Limb (tissue), 2 donors: ENCODE results near the gene OR14K1.
"Not testable (repeated sequence)": the region's sequence is repeated elsewhere in the genome, so short reads cannot be mapped to it uniquely, and the experiment has no call there.

Source experiments
- DNase-seq, 2 donors: peaks; one replicate each; pipeline ENCODE4 v3.0.0-alpha.2; 2016; ENCODE audit errors: extremely low spot score in 2 of 2

The OR14K1 gene, protein sequence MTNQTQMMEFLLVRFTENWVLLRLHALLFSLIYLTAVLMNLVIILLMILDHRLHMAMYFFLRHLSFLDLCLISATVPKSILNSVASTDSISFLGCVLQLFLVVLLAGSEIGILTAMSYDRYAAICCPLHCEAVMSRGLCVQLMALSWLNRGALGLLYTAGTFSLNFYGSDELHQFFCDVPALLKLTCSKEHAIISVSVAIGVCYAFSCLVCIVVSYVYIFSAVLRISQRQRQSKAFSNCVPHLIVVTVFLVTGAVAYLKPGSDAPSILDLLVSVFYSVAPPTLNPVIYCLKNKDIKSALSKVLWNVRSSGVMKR

DNA sequence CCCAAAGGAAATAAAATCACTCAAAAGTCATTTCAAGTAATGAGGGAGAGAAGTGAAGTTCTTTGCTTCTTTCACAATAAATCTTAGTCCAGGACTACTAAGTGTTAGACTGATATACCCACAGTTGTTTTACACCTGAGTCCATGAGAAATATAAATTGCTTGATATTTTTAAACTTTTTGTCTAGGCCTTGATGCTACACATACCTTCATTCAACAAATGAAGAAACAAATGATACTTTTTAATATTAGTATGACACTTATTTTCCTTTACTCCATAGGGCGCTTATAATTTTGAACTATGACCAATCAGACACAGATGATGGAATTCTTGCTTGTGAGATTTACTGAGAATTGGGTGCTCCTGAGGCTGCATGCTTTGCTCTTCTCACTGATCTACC, at the start of gene OR14K1:
OR14K1 (plus strand) TSS at position 301 of the 400 bp plus-strand sequence; CDS start at position 301, 0 bp downstream.
- no peak for DNase-seq

DNA sequence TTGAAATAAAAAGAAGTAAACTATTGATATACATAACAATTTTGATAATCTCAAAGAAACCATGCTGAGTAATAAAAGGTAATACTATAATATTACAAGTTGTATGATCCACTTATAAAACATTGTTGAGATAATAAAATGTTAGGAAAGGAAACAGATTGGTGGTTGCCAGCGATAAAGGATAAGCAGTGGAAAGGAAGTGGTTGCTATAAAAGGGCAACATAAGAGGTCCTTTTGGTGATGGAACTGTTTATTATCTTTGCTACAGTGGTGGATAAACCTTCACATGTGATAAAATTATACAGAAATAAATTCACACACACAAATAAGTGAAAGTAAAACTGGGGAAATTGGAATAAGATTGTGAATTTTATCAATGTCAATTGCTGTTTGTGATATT, 37.1 kb upstream of the OR14K1 start:
- no peak for DNase-seq

DNA sequence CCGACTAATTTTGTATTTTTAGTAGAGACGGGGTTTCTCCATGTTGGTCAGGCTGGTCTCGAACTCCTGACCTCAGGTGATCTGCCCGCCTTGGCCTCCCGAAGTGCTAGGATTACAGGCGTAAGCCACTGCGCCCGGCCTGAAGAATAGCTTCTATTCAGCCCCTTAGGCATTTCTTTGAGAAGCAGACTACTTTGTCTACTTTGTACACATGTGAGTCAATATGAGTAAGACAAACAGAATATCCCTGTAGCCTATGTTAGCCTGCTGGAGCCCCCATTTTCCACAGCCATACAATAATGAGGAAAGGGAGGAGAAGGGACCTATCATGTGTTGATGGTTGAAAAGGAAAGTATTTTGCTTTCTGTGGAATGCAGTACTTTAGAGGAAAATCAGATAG, 27.7 kb upstream of the OR14K1 start:
- not testable (repeated sequence) for DNase-seq

DNA sequence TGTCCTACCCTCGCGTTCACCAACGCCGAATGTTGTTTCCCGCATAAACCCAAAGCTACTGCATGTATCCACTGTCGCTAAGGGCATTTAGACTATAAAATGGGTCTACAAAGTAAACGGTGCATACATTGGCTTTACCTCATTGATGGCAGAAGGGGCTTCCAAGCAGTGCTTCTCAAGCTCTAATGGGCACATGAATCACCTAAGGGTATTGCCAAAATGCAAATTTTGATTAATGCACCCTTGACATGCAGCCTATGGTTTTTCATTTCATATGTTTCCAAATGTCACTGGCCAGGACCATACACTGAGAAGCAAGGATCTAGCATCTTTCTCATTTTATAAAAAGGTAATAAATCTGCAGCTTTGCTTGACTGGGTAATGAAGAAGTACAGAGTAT, 24.7 kb upstream of the OR14K1 start:
- DNase-seq = no peak

DNA sequence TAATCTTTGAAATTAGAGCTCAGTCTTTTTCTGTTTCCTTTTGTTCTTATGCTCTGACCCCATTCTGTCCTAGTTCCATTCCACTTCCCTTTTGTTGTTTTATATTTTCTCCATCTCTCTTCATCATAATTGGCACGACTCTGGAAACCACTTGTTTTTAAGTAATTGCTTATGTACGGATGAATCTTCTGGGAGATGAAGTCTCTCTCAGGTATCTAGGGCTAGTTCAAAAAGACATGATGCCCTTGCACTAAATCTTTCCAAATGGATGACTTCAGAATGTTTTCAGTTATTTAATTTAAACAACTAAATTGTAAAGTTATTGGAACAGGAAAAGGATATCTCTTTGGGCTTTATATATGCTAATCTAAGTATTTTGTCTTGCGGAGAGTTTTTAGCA, 21.9 kb upstream of the OR14K1 start, which contains the start of gene OR6F1:
OR6F1 (minus strand) TSS at position 101 of the 400 bp plus-strand sequence. CDS start 3,891 bp downstream, outside the sequence.
- DNase-seq = no peak

DNA sequence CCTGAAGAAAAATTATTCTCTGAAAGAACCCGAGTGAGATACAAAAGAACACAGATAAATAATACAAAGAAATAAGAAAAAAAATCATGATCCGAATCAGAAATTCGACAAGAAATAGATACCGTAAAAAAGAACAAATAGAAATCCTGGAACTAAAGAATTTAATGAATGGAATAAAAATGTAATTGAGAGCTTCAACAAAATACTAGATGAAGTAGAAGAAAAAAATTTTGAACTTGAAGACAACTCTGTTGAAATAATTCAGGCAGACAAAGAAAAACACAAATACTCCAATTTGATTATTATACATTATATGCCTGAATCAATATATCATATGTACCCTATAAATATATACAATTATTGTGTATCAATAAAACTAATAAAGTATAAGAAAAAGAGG, 17.2 kb upstream of the OR14K1 start:
- no peak for DNase-seq

DNA sequence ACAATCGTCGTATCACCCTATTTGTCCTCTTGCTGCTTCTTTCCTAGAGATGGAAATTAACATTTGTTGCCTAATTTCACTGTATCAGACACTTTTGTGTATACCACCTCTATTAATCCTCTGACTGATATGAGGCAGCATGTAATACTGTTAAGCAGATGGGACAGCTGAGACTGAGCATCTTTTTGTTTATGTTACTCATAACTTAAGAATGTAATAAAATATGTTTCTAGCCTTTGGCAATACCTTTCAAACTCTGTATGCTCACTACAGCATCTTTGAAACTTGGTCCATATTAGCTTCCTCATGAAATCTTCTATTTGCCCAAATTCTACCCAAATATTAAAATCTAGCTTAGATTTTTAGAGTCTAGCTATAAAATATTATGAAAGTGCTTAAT, 2.3 kb downstream of the OR14K1 start:
- DNase-seq = no peak

DNA sequence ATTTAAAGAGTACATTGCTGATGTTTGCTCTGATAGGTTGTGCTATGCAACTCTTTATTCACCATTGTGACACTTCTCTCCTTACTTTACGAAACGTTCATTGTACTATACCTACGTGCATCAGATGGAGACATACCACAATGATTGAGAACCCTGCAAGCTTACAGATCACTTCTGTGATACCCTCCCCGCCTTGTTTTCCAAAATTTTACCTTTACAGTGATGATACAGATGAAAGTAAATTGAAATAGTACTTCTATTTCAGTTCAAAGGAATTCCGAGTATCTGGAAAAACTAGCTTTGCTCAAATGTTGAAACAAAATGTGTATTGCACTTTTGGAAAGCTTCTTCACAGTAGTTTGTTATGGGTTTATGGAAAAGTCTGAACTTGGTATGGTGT, 3.3 kb downstream of the OR14K1 start:
- DNase-seq = no peak

DNA sequence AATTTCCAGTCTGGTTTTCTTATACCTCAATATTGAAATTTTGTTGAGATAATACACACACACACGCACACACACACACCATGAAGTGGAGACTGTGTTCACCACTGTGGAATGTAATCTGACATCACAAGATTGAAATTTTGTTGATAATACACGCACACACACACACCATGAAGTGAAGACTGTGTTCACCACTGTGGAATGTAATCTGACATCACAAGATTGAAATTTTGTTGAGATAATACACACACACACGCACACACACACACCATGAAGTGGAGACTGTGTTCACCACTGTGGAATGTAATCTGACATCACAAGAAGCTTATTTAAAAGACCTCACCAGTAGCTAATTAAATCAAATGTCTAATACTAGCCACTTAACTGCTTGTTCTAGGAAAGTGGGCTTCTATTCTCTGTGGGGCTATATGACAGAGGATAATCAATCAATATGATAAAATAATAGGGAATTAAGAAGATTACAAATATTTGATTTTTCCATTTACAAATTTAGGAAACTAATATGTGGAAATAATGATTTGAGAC, 3.9 kb downstream of the OR14K1 start:
- DNase-seq = not testable (repeated sequence)

DNA sequence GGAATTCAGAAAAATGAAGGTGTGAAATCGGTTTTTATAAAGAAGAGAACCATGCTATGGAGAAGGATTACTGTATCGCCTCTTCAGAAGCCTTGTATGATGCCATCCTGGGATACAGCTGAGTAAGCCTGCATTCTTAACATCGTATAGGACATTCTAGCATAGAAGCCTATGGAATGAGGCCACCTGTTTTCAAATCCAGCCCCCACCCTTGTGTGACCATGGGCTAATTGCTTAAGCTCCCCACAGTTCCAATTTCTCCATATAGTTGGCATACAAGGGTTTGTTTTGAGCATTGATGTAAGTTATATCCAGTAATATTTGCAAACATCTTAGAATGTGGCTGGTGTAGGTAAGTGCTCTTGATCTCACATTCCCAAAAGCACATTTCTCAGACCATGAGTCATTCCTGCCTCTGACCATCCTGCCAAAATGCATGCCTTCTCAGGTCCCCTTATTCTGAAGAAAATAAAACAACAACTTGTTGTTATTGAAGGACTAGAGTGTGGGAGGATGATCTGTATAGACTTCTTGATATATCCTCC, 8.0 kb downstream of the OR14K1 start:
- peak in 1 of 2 donors; percentile 3 for DNase-seq

DNA sequence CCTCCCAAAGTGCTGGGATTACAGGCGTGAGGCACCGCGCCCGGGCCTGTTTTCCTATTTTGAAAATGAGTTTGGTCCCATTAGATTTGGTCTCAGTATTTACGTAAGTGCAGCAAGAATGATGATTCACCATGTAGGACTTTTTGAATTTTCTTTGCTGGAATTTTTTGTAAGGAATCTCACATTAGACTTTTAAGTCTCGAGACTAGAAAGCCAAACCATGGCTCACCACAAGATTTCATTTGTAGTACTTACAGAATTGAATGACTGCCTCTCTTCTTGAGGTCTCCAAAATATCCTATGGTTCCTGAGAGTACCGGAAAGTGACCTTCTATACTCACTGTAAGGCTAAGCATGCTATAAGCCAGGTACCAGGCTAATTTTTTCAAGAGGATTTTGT, 9.2 kb downstream of the OR14K1 start:
- no peak for DNase-seq

DNA sequence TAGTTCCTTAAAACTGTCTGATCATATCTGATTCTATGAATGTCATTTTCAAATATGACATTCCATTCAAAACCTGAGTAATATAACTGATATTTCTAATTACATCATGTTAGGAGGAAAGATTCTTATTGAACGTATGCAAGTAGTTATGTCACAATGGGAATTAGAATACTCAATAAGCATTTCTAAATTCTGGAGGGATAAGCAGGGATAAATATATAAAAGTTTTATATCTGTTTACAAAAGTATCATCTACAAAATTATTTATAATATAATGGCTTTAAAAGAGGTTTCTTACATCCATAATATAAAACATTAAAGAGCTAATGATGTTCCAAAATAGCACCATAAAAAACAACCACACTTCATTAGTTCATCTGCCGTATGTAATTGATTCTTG, 9.6 kb downstream of the OR14K1 start, which contains the start of gene OR14A2:
OR14A2 (minus strand) TSS at position 101 of the 400 bp plus-strand sequence.
- no peak for DNase-seq

DNA sequence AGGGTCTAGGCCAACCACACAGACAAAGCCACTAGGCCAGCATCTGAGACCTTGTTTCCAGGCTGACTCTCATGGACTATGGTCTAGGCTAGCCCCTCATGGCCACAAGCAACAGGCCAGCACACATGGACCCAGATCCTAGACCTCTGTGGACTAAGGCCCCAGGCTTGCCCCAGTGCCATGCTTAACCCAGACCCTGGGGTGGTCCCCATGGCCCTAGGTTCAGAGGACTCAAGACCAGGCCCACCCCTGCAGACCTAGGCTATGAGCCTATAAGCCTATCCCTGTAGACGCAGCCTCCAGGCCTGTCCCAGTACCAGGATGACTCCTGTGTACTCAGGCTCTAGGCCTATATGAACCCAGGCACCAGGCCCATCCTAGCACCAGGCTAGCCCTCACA, 11.5 kb downstream of the OR14K1 start:
- DNase-seq = no peak

DNA sequence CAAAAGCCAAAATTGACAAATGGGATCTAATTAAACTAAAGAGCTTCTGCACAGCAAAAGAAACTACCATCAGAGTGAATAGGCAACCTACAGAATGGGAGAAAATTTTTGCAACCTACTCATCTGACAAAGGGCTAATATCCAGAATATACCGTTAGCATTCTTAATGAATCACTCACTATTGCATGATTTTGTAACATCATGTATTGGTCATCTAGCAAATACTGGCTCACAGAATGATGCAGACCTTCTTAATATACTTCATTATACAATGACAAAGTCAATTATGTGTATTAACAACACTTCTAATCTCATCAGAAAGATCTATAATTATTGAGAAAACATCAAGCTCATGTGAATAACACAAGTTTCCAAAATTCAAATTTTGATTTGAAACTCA, 15.9 kb downstream of the OR14K1 start:
- DNase-seq = not testable (repeated sequence)

DNA sequence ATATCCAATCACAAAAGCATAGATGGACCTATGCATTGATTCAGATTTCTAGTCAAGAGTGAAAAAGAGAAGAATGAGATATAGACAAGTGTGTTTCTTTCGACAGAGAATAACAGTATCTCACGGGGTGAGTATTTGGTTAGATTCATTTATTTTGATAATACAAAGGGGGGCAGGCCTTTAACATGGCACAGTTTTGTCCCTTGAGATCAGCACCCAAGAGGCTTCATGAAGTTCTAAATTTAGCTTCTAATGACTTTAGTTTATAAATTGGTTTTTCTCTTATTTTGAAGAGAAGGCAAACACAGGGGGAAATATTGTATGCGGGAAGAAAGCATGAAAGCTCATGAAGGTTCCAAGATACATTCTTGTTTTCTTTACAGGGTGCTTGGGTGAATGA, 22.0 kb downstream of the OR14K1 start, which contains the start of gene OR1C1:
OR1C1 (minus strand) TSS at position 101 of the 400 bp plus-strand sequence. CDS start 2,150 bp downstream, outside the sequence.
- no peak for DNase-seq

DNA sequence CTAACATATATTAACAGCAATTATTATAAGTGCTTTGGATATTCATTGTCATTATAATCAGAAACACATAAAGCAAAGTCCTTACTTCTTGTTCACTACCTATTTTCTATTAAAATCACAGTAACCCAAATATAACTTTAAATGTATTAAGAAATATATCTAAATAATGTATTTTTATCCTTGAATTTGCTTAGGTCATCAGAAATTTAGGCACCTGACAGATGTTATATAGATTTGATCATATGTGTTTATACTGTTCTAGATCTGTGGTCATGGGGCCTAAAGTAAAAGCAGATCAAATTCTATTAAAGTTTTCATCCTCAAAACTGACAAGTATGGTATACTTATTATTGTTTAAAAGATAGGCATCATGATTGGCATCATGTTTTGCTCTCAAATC, 31.2 kb downstream of the OR14K1 start:
- no peak for DNase-seq
